Measurements from ENCODE around the gene UNC93B1.

The UNC93B1 gene

GRCh38 chr11:68044145-68044813 is 40.4 kb upstream of the UNC93B1 start:
- H3K4me3 ChIP-seq (replicated peaks; ENCODE audit: insufficient read depth, low read length), result no peak overlapping the region; the same call in 1 of the 2 replicates
- no peak for TF ChIP-seq GABPA (IDR thresholded peaks at IDR 0.05; ENCODE audit: low read depth)
- TF ChIP-seq SPI1 (IDR thresholded peaks at IDR 0.05; ENCODE audit: borderline replicate concordance, low read depth), result no peak
- no peak for TF ChIP-seq REST (IDR thresholded peaks at IDR 0.05; ENCODE audit: insufficient replicate concordance, low read depth)
- no peak for TF ChIP-seq POLR2AphosphoS5 (IDR thresholded peaks at IDR 0.05; ENCODE audit: low read depth)
- TF ChIP-seq CTCF (IDR thresholded peaks at IDR 0.05; ENCODE audit: insufficient read depth, low read length), result no peak
- DNase-seq (ENCODE audit: low read depth in 1 of 2, low spot score in 1 of 2), result peak in 1 of 2 experiments; percentile 49
- H3K27ac ChIP-seq (replicated peaks), result peak overlapping the region; percentile 81
- no peaks in the 10 kb centered on the region for H3K27me3 ChIP-seq (ENCODE audit: insufficient read depth, poor library complexity, severe bottlenecking)

- peak; percentile 88 to 93 for DNase-seq (ENCODE audit: low read depth in 1 of 2, low spot score in 1 of 2)
- Histone ChIP-seq H3K4me3 (replicated peaks; ENCODE audit: insufficient read depth, low read length) (peak overlapping the region; percentile 40), H3K27me3 (ENCODE audit: insufficient read depth, poor library complexity, severe bottlenecking) (no peaks in the 10 kb centered on the region), H3K27ac (replicated peaks) (peak overlapping the region; percentile 81)
- TF ChIP-seq REST (IDR thresholded peaks at IDR 0.05; ENCODE audit: insufficient replicate concordance, low read depth) (no peak), SPI1 (IDR thresholded peaks at IDR 0.05; ENCODE audit: borderline replicate concordance, low read depth) (peak; percentile 49; the same call in 1 of the 2 replicates)
These were observed 39.6 kb upstream of the UNC93B1 start for GRCh38 chr11:68043349-68044144.

GRCh38 chr11:68043029-68043348 is 39.1 kb upstream of the UNC93B1 start:
- H3K27ac ChIP-seq (replicated peaks), result peak overlapping the region; percentile 81
- TF ChIP-seq SPI1 (IDR thresholded peaks at IDR 0.05; ENCODE audit: borderline replicate concordance, low read depth) (no peak), REST (IDR thresholded peaks at IDR 0.05; ENCODE audit: insufficient replicate concordance, low read depth) (no peak), POLR2AphosphoS5 (IDR thresholded peaks at IDR 0.05; ENCODE audit: low read depth) (no peak), CTCF (IDR thresholded peaks at IDR 0.05; ENCODE audit: insufficient read depth, low read length) (no peak), GABPA (IDR thresholded peaks at IDR 0.05; ENCODE audit: low read depth) (no peak)
- no peaks in the 10 kb centered on the region for H3K27me3 ChIP-seq (ENCODE audit: insufficient read depth, poor library complexity, severe bottlenecking)
- peak in 1 of 2 experiments; percentile 64 for DNase-seq (ENCODE audit: low read depth in 1 of 2, low spot score in 1 of 2)
- peak overlapping the region; percentile 40 for H3K4me3 ChIP-seq (replicated peaks; ENCODE audit: insufficient read depth, low read length)

All from HL-60 (cell line).